ENCODE measurements around the gene KIF1B. TPM values are rescaled to one million over a fixed set of nuclear protein-coding genes. Genes with fewer than 3 reads are reported as not detected.
A peak's percentile ranks its signal among the peaks of the same experiment; 100 is the strongest.

The KIF1B gene
- total and polyA plus RNA-seq, 2 experiments from 2014 or later = 21.5 to 68.4 TPM

DNA sequence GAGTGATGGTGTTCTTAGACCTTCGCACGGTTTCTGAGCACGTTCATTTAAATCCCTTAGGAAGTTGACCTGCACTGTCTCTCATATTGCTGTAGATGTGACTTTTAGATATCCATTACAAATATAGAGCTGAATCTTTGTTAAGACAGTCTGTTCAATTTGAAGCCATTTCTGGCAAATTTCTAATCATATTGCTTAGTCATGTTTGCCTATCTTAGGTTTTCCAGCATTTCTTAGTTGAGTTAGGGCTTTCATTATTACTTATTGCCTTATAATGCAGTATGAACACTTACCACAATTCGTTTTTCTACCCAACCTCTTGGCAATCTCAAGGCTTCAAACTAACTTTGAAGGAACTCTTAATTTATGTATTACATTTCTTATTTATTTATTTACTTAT, 110.0 kb downstream of the KIF1B start:
- H4K20me1 ChIP-seq (replicated peaks; ENCODE audit: insufficient read depth) = no peaks in the 10 kb centered on the region
- H3K36me3 Mint-ChIP-seq (ENCODE audit: low read depth) = peaks cover 3% of the 10 kb centered on the region; the same call in 1 of the 3 replicates
- no peak for ATAC-seq
- peak overlapping the region; percentile 64 for H3K4me2 ChIP-seq
- no peaks in the 10 kb centered on the region for H3K27me3 ChIP-seq (ENCODE audit: insufficient read depth)
- no peaks in the 10 kb centered on the region for H3K79me2 ChIP-seq (replicated peaks; ENCODE audit: insufficient read depth)
- peaks cover 2% of the 10 kb centered on the region for H3K27me3 Mint-ChIP-seq (ENCODE audit: insufficient read depth, low read depth, poor library complexity)
- H3K27ac ChIP-seq (ENCODE audit: low read depth) = peak overlapping the region; percentile 85
- no peak for TF ChIP-seq JUNB (IDR thresholded peaks at IDR 0.05; ENCODE audit: unreplicated experiment)
- no peak for TF ChIP-seq STAT1 (IDR thresholded peaks at IDR 0.05; ENCODE audit: unreplicated experiment)
- TF ChIP-seq, protein P1, sequence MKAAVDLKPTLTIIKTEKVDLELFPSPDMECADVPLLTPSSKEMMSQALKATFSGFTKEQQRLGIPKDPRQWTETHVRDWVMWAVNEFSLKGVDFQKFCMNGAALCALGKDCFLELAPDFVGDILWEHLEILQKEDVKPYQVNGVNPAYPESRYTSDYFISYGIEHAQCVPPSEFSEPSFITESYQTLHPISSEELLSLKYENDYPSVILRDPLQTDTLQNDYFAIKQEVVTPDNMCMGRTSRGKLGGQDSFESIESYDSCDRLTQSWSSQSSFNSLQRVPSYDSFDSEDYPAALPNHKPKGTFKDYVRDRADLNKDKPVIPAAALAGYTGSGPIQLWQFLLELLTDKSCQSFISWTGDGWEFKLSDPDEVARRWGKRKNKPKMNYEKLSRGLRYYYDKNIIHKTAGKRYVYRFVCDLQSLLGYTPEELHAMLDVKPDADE (IDR thresholded peaks at IDR 0.05) = no peak
- TF ChIP-seq REST (IDR thresholded peaks at IDR 0.05; ENCODE audit: unreplicated experiment) = no peak
- no peak for TF ChIP-seq ZNF331 (CRISPR knock-in tag; IDR thresholded peaks at IDR 0.05; ENCODE audit: low read depth)
- TF ChIP-seq EZH2phosphoT487 (IDR thresholded peaks at IDR 0.05; ENCODE audit: unreplicated experiment) = no peak
- no peak for TF ChIP-seq NANOG (IDR thresholded peaks at IDR 0.05; ENCODE audit: borderline replicate concordance)
- TF ChIP-seq POLR2AphosphoS5 (IDR thresholded peaks at IDR 0.05; ENCODE audit: low read depth) = no peak
- TF ChIP-seq ZNF462 (CRISPR knock-in tag; IDR thresholded peaks at IDR 0.05) = no peak
- no peak for TF ChIP-seq CREB1 (CRISPR knock-in tag; IDR thresholded peaks at IDR 0.05; ENCODE audit: low read depth)
- no peak for TF ChIP-seq EZH2 (IDR thresholded peaks at IDR 0.05; ENCODE audit: low read depth, unreplicated experiment)
- no peak for TF ChIP-seq CTCF (conservative IDR thresholded peaks at IDR 0.05; ENCODE audit: low read depth in 2 of 2)
- no peak for TF ChIP-seq ZNF114 (CRISPR knock-in tag; IDR thresholded peaks at IDR 0.05)
- H3K4me3 ChIP-seq = peak overlapping the region; percentile 5; the same call in 1 of the 2 replicates
- H3K4me1 ChIP-seq (ENCODE audit: insufficient read depth) = peaks cover 21% of the 10 kb centered on the region
- peaks cover 21% of the 10 kb centered on the region for H3K4me1 Mint-ChIP-seq
- H3K9me3 Mint-ChIP-seq = no peaks in the 10 kb centered on the region
- H3K9me2 ChIP-seq (ENCODE audit: insufficient read depth) = no peaks in the 10 kb centered on the region
- no peak overlapping the region for H3K4me3 Mint-ChIP-seq
- no peak for DNase-seq (ENCODE audit: low spot score)
- peaks cover 14% of the 10 kb centered on the region for H3F3A ChIP-seq (replicated peaks; ENCODE audit: low read depth)
- peaks cover 11% of the 10 kb centered on the region; the same call in 1 of the 2 replicates for H3K36me3 ChIP-seq (ENCODE audit: insufficient read depth)
- peak overlapping the region; percentile 40 for H3K27ac Mint-ChIP-seq
- no peak overlapping the region for H2AFZ ChIP-seq
